Activated CD8-positive, alpha-beta T cell treated with anti-CD3 and anti-CD28 coated beads for 36 hours (primary cell): ENCODE data around the gene CCDC188. TPM values are rescaled to one million over a fixed set of nuclear protein-coding genes. Genes with fewer than 3 reads are reported as not detected.

Experiments
- ATAC-seq: fragments of 200-7000 bp; cut with Tn5 transposase; one replicate; pipeline ENCODE4 v1.10.0; 2021; ENCODE audit warnings: mild to moderate bottlenecking, moderate library complexity
- CTCF ChIA-PET: fragments of 350-600 bp; sonication (Branson Sonifier 250); formaldehyde crosslinking; loops from one replicate; lab custom pipeline; 2021; ENCODE audit warnings: antibody characterized with exemption; lab: Charles Lee
- POLR2A ChIA-PET: fragments of 350-600 bp; sonication (Branson Sonifier 250); formaldehyde crosslinking; loops from one replicate; lab custom pipeline; 2021; ENCODE audit warnings: antibody characterized with exemption; lab: Charles Lee
- DNase-seq: peaks from one replicate; pipeline ENCODE4 v3.0.0-alpha.2; 2020
- H3K27ac Mint-ChIP-seq: one replicate; pipeline ENCODE4 v1.8.0; 2021; ENCODE audit warnings: mild to moderate bottlenecking, mixed read lengths
- H3K27me3 Mint-ChIP-seq: one replicate; pipeline ENCODE4 v1.8.0; 2021; ENCODE audit warnings: mixed read lengths
- H3K36me3 Mint-ChIP-seq: one replicate; pipeline ENCODE4 v1.8.0; 2021; ENCODE audit warnings: low read depth, mixed read lengths
- H3K4me1 Mint-ChIP-seq: one replicate; pipeline ENCODE4 v1.8.0; 2021; ENCODE audit warnings: low read depth, mixed read lengths
- H3K4me3 Mint-ChIP-seq: one replicate; pipeline ENCODE4 v1.8.0; 2021; ENCODE audit warnings: mild to moderate bottlenecking, moderate library complexity, mixed read lengths
- H3K9me3 Mint-ChIP-seq: one replicate; pipeline ENCODE4 v1.8.0; 2021; ENCODE audit warnings: mixed read lengths
- intact Hi-C: fragments of 100-400 bp; cut with micrococcal nuclease; formaldehyde crosslinking; loops from one replicate; pipeline ENCODE4 v1.10.0; 2022
- total RNA-seq, 2 experiments: library from RNA; stranded (reverse); gene quantifications; one replicate each; pipeline ENCODE4 v1.2.3, GENCODE V29; 2021
- TF ChIP-seq, protein P1 (sequence below): fragments of 200-600 bp; IDR thresholded peaks from one replicate; pipeline ENCODE4 v1.8.0; 2022; ENCODE audit warnings: antibody characterized with exemption, mild to moderate bottlenecking

CCDC188 gene
- total RNA-seq, 2 experiments from 2014 or later: not detected

GRCh38 chr22:20130319-20130718 lies 20.5 kb downstream of the CCDC188 start:
- CTCF ChIA-PET: interaction anchor here (0.9 to 2.0 kb wide), 5 partner anchors 22 to 159 kb away, joined by 3 to 5 read pairs (median 5); no protein-coding TSS in a partner anchor
- H3K27ac Mint-ChIP-seq: no peak overlapping the region
- no peak for ATAC-seq
- POLR2A ChIA-PET: interaction anchor here (0.6 to 8.4 kb wide), 6 partner anchors 13 to 165 kb away, joined by 3 to 111 read pairs (median 4); partner anchors contain the start of genes RANBP1 and TRMT2A
- peak; percentile 35 for DNase-seq
- TF ChIP-seq, protein P1, sequence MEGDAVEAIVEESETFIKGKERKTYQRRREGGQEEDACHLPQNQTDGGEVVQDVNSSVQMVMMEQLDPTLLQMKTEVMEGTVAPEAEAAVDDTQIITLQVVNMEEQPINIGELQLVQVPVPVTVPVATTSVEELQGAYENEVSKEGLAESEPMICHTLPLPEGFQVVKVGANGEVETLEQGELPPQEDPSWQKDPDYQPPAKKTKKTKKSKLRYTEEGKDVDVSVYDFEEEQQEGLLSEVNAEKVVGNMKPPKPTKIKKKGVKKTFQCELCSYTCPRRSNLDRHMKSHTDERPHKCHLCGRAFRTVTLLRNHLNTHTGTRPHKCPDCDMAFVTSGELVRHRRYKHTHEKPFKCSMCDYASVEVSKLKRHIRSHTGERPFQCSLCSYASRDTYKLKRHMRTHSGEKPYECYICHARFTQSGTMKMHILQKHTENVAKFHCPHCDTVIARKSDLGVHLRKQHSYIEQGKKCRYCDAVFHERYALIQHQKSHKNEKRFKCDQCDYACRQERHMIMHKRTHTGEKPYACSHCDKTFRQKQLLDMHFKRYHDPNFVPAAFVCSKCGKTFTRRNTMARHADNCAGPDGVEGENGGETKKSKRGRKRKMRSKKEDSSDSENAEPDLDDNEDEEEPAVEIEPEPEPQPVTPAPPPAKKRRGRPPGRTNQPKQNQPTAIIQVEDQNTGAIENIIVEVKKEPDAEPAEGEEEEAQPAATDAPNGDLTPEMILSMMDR: no peak
- intact Hi-C loops: no loop called here
- H3K27me3 Mint-ChIP-seq: no peaks in the 10 kb centered on the region
- H3K36me3 Mint-ChIP-seq: peaks cover 18% of the 10 kb centered on the region
- peaks cover 42% of the 10 kb centered on the region for H3K4me1 Mint-ChIP-seq
- H3K9me3 Mint-ChIP-seq: no peaks in the 10 kb centered on the region
- H3K4me3 Mint-ChIP-seq: peak overlapping the region; percentile 46

DNA sequence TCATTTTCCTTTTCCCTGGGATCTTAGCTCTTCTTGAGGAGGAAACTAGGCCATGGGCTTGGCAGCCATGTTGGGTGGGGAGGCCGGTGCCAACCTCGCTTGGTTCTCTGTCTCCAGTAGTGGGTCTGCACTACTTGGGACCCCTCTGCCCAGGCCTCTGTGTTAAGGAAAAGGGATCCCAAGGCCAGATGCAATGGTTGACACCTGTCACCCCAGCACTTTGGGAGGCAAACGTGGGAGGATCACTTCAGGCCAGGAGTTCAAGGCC lies 21.2 kb downstream of the CCDC188 start:
- Mint-ChIP-seq H3K27me3 (no peaks in the 10 kb centered on the region), H3K36me3 (peaks cover 24% of the 10 kb centered on the region), H3K4me1 (peaks cover 42% of the 10 kb centered on the region), H3K9me3 (no peaks in the 10 kb centered on the region), H3K4me3 (no peak overlapping the region), H3K27ac (no peak overlapping the region)
- intact Hi-C loops: loop anchor here (5.0 kb wide), 1 partner anchor 157 kb away; no protein-coding TSS in a partner anchor
- no peak for DNase-seq
- TF ChIP-seq, protein P1: no peak
- ChIA-PET POLR2A (interaction anchor here (1.1 to 8.4 kb wide), 5 partner anchors 12 to 164 kb away, joined by 3 to 111 read pairs (median 5); partner anchors contain the start of genes RANBP1 and TRMT2A), CTCF (interaction anchor here (0.7 to 2.0 kb wide), 11 partner anchors 8 to 158 kb away, joined by 3 to 11 read pairs (median 3); no protein-coding TSS in a partner anchor)
- no peak for ATAC-seq

DNA sequence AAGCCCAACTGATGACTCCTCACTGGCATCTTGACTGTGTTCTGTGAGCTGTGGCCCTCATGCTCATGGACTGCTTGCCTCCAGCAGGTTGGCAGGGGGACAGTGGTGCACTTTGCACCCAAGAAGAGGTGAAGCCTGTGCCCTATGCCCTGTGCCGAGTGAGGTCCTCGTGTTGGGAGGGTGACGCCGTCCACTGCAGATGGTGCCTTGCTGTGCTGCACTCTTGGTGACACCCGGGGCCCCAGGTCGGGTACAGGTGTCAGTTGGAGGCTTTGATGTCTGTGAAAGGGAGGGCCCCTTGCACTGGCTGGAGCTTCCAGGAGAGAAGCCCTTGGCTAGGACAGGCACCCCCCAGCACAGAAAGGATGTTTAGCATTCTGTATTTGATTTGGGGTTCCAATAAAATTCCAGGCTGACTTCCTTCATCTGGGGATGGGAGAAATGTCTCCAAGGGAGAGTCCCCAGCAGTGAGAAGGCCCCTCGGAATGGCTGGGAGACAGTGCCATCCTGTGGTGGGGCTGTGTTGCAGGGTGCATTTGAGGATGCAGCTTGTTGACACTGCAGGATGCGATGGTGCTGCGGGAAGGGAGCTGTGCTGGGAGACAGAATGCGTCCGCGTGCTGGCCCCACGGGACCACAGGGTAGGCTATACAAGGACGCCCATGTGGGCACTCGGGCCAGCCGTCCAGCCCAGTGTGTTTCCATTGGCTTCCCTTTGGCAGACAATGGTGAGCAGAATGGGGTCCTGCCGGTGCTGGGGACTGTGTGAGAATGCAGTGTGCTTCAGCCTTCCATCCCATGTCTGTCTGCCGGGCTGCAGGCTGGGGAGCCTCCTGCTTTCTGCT lies 21.7 kb downstream of the CCDC188 start:
- Mint-ChIP-seq H3K27ac (peak overlapping the region; percentile 69), H3K36me3 (peaks cover 29% of the 10 kb centered on the region), H3K4me3 (no peak overlapping the region), H3K27me3 (no peaks in the 10 kb centered on the region), H3K4me1 (peaks cover 38% of the 10 kb centered on the region), H3K9me3 (no peaks in the 10 kb centered on the region)
- ATAC-seq (peak; percentile 57), DNase-seq (peak; percentile 72)
- ChIA-PET POLR2A (interaction anchor here (1.1 to 8.4 kb wide), 7 partner anchors 12 to 164 kb away, joined by 3 to 111 read pairs (median 4); partner anchors contain the start of genes RANBP1 and TRMT2A), CTCF (interaction anchor here (0.7 to 2.0 kb wide), 12 partner anchors 8 to 158 kb away, joined by 3 to 11 read pairs (median 3); no protein-coding TSS in a partner anchor)
- intact Hi-C loops: loop anchor here (5.0 kb wide), 1 partner anchor 157 kb away; no protein-coding TSS in a partner anchor
- TF ChIP-seq, protein P1: peak; percentile 63

- POLR2A ChIA-PET: interaction anchor here (1.1 to 8.4 kb wide), 7 partner anchors 11 to 163 kb away, joined by 3 to 111 read pairs (median 4); partner anchors contain the start of genes RANBP1 and TRMT2A
Measured at GRCh38 chr22:20128619-20128901, 22.3 kb downstream of the CCDC188 start.

More at GRCh38 chr22:20128619-20128901, 22.3 kb downstream of the CCDC188 start:
- ATAC-seq (no peak), DNase-seq (no peak)
- peaks cover 35% of the 10 kb centered on the region for H3K4me1 Mint-ChIP-seq
- H3K4me3 Mint-ChIP-seq: no peak overlapping the region
- intact Hi-C loops: loop anchor here (5.0 kb wide), 1 partner anchor 156 kb away; no protein-coding TSS in a partner anchor
- peaks cover 34% of the 10 kb centered on the region for H3K36me3 Mint-ChIP-seq
- H3K27me3 Mint-ChIP-seq: no peaks in the 10 kb centered on the region
- H3K27ac Mint-ChIP-seq: peak overlapping the region; percentile 69
- CTCF ChIA-PET: interaction anchor here (1.1 to 2.0 kb wide), 7 partner anchors 9 to 158 kb away, joined by 3 to 11 read pairs (median 5); no protein-coding TSS in a partner anchor
- no peaks in the 10 kb centered on the region for H3K9me3 Mint-ChIP-seq
- TF ChIP-seq, protein P1: no peak
